GM18517 (cell line): ENCODE measurements around the gene EDC3.
"Not testable (repeated sequence)": the region's sequence is repeated elsewhere in the genome, so short reads cannot be mapped to it uniquely, and the experiment has no call there.

Source experiments
- ATAC-seq: cut with Tn5 transposase; IDR thresholded peaks from one replicate; pipeline ENCODE4 v1.9.1; 2021; ENCODE audit warnings: mild to moderate bottlenecking, moderate library complexity; ENCODE audit not compliant: unreplicated experiment

The EDC3 gene

GRCh38 chr15:74653426-74654102 lies 42.3 kb downstream of the EDC3 start:
- no peak for ATAC-seq

DNA sequence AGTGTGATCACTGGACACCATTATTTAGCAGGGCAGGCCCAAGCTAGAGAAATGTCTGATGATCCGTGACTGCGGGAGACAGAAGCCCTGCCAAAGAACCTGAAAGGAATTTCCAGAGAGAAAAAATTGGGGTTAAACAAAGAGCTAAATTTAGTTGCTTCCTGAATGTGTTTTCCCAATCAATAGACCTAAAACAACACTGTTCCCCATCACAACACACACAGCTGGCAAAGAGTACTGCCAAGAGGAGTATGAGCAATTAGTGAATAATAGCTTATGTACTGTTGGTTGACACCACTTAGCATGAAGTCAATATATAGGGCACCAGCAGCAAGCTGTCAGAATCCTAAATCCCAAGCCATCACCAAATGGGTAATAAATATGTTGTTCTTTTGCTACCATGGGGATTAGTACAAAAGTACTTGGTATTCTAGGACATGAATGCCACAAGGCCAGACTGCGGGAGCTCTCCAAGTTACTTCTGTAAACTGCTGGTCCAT lies 44.5 kb downstream of the EDC3 start:
- no peak for ATAC-seq

GRCh38 chr15:74648051-74648842 lies 47.6 kb downstream of the EDC3 start:
- no peak for ATAC-seq

GRCh38 chr15:74646480-74646879 lies 49.3 kb downstream of the EDC3 start:
- ATAC-seq: no peak

DNA sequence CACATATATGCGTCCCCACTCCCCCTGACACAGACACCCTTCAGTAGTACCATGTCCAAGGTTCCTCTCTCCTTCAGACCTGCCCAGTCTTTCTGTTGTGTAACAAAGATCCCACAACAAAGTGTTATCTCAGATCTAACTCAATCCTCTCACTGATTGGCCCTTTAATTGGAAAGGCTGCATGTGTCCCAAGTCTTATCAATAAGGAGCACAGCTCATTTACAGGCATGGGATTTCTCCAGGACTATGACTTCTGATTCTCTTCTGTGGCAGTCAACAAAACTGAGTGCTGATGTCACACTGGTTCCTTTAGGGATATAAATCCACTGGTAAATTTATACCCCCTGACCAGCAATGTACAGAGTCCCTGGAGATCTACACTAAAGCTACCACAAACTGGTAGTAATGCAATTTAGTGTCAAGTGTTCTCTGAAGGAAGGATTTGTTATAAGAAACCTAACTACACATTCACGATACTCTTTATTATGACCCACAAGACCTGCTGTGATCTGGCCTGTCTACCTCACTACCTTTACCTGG lies 52.1 kb downstream of the EDC3 start:
- no peak for ATAC-seq

GRCh38 chr15:74642734-74643664 lies 52.8 kb downstream of the EDC3 start:
- no peak for ATAC-seq

- no peak for ATAC-seq
Observed at GRCh38 chr15:74642348-74642733, 53.5 kb downstream of the EDC3 start.

GRCh38 chr15:74641151-74641550 lies 54.7 kb downstream of the EDC3 start:
- no peak for ATAC-seq

GRCh38 chr15:74636984-74637383 lies 58.8 kb downstream of the EDC3 start:
- ATAC-seq: no peak

GRCh38 chr15:74635228-74635627 lies 60.6 kb downstream of the EDC3 start:
- ATAC-seq: no peak

DNA sequence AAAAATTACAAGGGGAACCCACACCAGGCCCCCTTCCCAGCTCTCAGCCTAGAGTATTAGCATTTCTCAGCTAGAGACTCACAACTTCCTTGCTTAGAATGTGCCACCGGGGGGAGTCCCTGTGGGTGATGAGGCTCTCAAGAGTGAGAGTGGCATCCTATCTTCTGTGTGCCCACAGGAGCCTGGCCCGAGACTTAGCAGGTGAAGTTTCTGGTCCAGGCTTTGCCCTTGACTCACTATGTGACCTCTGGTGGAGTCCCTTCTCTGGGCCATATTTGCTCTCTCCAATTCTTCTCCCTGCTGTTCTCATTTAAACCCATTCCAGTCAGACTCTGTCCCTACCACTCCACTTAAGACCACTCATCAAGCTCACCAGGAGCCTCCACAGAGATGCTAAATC lies 62.0 kb downstream of the EDC3 start:
- ATAC-seq: no peak

DNA sequence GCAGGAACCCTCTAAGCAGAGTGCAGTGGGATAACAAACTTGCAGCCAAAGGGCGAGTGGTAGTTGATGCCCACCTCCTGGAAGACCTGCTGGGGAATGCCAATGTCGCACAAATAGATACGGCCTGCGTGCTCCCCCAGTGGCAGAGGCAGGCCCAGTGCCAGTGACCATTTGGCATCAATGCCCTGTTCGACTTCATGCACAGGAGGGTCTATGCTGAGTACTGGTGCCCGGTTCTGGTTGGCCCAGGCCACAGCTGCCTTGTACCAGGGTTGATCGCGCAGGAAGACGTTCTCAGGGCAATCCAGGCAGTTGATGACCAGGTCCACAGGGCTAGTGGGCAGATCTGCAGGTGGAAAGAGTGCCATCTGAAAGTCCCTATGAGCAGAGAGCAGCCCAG lies 63.2 kb downstream of the EDC3 start:
- ATAC-seq: no peak

- no peak for ATAC-seq
Observed at GRCh38 chr15:74631935-74632560, 63.8 kb downstream of the EDC3 start.

GRCh38 chr15:74631408-74631807 lies 64.4 kb downstream of the EDC3 start:
- ATAC-seq: no peak

GRCh38 chr15:74631087-74631385 lies 64.8 kb downstream of the EDC3 start:
- no peak for ATAC-seq

DNA sequence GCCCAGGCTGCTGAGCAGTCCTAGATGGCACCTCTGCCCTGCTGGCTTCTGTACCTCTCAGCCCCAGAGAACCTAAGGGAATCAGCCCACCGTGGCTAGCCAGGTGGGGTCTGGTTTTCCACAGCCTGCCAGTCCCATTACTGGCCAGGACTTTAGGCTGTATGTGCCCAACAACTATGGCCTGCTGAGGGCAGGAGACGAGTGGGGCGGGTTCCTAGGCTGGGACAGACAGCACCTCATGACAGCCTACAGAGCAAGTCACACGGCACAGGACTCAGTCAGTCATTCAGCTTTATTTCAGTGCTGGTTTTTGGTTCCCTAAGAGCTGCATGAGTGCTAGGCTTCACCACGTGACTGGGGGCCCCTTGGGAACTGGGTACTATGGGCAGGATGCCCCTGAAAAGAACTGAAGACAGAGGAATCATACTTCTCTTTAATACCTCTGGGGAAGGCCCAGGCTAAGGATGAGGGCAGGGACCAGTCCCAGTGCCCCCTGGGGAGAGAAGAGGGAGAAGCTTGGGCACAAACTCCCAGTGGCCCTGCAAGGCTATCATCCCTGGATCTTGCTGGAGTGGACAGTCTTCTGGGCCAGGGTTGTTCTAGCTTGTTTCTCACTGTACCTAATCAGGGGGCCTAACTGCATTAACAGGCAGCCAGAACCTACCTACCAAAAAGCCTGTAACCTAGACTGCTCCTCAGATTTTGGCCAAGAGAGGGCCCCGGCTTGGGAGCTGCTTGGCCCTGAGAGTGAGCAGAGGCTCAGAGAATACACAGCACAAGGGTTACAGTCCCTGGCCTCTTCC lies 65.3 kb downstream of the EDC3 start:
- no peak for ATAC-seq

DNA sequence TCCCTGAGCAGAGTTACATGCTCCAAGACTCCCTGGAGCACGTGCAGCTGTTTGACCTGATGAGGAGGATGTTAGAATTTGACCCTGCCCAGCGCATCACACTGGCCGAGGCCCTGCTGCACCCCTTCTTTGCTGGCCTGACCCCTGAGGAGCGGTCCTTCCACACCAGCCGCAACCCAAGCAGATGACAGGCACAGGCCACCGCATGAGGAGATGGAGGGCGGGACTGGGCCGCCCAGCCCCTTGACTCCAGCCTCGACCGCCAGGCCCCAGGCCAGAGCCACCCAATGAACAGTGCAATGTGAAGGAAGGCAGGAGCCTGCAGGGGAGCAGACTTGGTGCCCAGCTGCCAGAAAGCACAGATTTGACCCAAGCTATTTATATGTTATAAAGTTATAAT lies 66.1 kb downstream of the EDC3 start:
- ATAC-seq: not testable (repeated sequence)

DNA sequence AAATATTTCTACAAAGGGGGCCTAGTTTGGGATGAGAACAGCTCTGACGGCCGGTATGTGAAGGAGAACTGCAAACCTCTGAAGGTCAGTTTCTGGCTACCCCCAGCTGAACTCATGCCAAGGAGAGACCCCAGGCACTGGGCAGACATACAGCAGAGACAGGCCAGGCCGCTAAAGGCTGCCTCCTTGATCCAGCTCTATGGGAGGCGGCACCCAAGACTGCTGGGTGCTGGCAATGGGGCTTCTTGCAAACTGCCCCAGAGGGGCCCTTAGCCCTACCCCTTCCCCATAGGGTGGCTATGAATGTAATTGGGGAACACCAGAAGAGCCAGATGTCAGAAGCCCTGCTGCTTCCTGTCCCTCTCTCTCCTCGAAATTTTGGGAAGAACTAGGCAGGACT lies 66.9 kb downstream of the EDC3 start:
- ATAC-seq: no peak

- no peak for ATAC-seq
Observed at GRCh38 chr15:74628199-74628598, 67.6 kb downstream of the EDC3 start.

- ATAC-seq: no peak
Observed at GRCh38 chr15:74627766-74628165, 68.1 kb downstream of the EDC3 start.
